Measurements from ENCODE around the gene SDK1.

SDK1 gene

DNA sequence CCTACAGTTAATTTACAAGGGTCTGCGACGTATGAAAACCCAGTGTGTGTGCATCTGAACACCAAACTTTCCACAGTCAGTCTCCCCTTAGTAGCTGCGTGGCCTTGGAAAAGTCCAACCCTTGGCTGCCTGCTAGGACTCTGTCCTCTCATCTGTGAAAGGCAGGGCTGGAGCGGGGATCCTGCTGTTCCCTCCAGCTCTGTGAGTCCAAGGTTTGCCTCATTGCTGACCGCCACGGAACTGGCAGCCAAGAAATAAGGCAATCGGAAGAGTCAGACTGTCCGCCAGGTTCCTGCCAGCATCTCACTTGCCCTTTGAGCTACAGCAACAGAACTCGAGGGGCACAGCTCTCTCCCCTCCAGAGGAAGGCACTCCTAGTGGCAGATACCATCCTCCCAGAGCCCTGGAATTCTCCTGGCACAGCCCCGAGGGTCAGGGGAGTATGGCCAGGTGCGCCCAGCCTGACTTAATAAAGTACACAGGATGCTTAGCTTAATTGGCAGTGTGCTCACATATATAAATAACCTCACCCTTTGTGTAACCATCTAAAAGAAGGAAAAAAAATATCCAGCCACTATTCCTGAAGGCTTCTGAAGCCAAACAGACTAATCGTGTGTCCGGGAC lies 851.0 kb downstream of the SDK1 start:
- TF ChIP-seq CTCF (IDR thresholded peaks at IDR 0.05; ENCODE audit: low read depth, low read length), result no peak

GRCh38 chr7:4154882-4155535 lies 854.0 kb downstream of the SDK1 start:
- TF ChIP-seq CTCF (IDR thresholded peaks at IDR 0.05; ENCODE audit: low read depth, low read length), result no peak
- DNase-seq, result no peak
- no peaks in the 10 kb centered on the region for H3K36me3 ChIP-seq
- H3K4me3 ChIP-seq (ENCODE audit: low read depth, low read length), result no peak overlapping the region
- no peak overlapping the region for H3K27ac ChIP-seq
- H3K27me3 ChIP-seq (ENCODE audit: insufficient read depth, low read depth, severe bottlenecking), result no peaks in the 10 kb centered on the region
- H3K9me3 ChIP-seq (ENCODE audit: severe bottlenecking), result no peaks in the 10 kb centered on the region

More for the DNA sequence above, 851.0 kb downstream of the SDK1 start:
- H3K9me3 ChIP-seq (ENCODE audit: severe bottlenecking), result no peaks in the 10 kb centered on the region
- H3K27me3 ChIP-seq (ENCODE audit: insufficient read depth, low read depth, severe bottlenecking), result no peaks in the 10 kb centered on the region
- no peak for DNase-seq
- no peaks in the 10 kb centered on the region; the same call in 1 of the 2 replicates for H3K36me3 ChIP-seq
- no peak overlapping the region for H3K27ac ChIP-seq
- no peak overlapping the region for H3K4me3 ChIP-seq (ENCODE audit: low read depth, low read length)

GRCh38 chr7:4156190-4156589 lies 855.1 kb downstream of the SDK1 start:
- Histone ChIP-seq H3K4me3 (ENCODE audit: low read depth, low read length) (no peak overlapping the region), H3K36me3 (no peaks in the 10 kb centered on the region), H3K27ac (no peak overlapping the region), H3K27me3 (ENCODE audit: insufficient read depth, low read depth, severe bottlenecking) (no peaks in the 10 kb centered on the region), H3K9me3 (ENCODE audit: severe bottlenecking) (no peaks in the 10 kb centered on the region)
- no peak for DNase-seq
- no peak for TF ChIP-seq CTCF (IDR thresholded peaks at IDR 0.05; ENCODE audit: low read depth, low read length)

DNA sequence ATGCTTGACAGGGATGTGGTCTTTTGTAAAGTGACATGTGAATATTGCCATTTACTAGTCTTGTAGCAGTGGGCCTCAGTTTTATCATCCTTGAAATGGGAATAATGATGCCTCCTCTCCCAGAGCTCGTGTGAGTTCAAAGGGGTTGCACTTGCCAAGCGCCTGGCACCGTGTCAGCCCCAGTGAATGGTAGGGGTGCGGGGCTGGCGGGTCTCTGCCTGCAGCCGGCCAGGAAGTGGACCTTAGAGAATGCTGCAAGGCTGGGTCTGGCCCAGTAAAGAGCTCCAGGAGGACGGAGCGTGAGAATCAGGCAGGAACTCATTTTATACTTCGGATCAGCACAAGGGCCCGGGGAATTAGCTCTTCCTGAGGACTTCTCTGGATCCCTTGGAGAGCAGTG lies 856.6 kb downstream of the SDK1 start:
- Histone ChIP-seq H3K36me3 (no peaks in the 10 kb centered on the region), H3K27ac (no peak overlapping the region), H3K27me3 (ENCODE audit: insufficient read depth, low read depth, severe bottlenecking) (no peaks in the 10 kb centered on the region), H3K4me3 (ENCODE audit: low read depth, low read length) (no peak overlapping the region), H3K9me3 (ENCODE audit: severe bottlenecking) (no peaks in the 10 kb centered on the region)
- no peak for DNase-seq
- no peak for TF ChIP-seq CTCF (IDR thresholded peaks at IDR 0.05; ENCODE audit: low read depth, low read length)

DNA sequence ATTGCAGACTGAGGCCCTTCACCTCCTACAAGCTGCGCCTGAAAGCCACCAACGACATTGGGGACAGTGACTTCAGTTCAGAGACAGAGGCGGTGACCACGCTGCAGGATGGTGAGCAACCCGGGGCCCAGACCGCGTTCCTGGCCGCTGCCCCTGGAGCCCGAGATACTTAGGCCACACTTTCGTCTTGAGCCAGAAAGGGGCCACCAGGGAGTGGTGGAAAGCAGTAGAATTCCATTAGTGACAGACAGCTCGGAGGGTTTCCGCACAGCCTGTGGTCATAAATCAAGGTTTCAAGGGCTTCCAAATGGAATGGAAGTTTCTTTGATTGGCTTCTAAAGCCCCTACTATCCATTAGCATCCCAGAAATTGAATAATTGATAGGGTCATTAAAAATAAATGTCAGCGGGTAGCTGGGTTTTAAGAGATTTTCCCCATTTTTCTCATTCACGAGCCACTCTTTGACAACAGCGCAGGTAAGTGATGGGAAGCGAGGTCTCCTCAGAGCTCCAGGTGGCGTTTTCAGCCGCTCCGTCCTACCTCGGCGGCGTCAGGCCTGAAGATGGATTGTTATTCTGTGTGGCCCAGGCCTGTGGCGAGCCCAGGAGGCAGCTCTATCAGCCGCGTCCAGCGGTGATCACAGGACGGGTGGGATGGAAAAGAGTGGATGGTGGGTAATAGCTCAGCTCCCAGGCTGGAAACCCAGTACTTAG lies 857.5 kb downstream of the SDK1 start:
- no peak for TF ChIP-seq CTCF (IDR thresholded peaks at IDR 0.05; ENCODE audit: low read depth, low read length)
- H3K9me3 ChIP-seq (ENCODE audit: severe bottlenecking), result no peaks in the 10 kb centered on the region
- H3K27ac ChIP-seq, result no peak overlapping the region
- no peak overlapping the region for H3K4me3 ChIP-seq (ENCODE audit: low read depth, low read length)
- H3K27me3 ChIP-seq (ENCODE audit: insufficient read depth, low read depth, severe bottlenecking), result no peaks in the 10 kb centered on the region
- H3K36me3 ChIP-seq, result no peaks in the 10 kb centered on the region
- no peak for DNase-seq
